IMR-90 (cell line): Measurements from ENCODE around the gene OR8G1. TPM values are rescaled to one million over a fixed set of nuclear protein-coding genes. Genes with fewer than 3 reads are reported as not detected.

Experiments used
- ATAC-seq: fragments of 200-7000 bp; cut with Tn5 transposase; 2 replicates; pipeline ENCODE4 v1.9.1; 2020; ENCODE audit warnings: low read depth, mild to moderate bottlenecking, moderate library complexity
- Bru-seq: library from RNA; stranded (reverse); fragments of 400-500 nt; gene quantifications from one replicate; lab custom pipeline; 2021; lab: Mats Ljungman, UMichigan
- BruChase-seq, 2 experiments: library from RNA; stranded (reverse); fragments of 400-500 nt; gene quantifications; one replicate each; lab custom pipeline; 2021; lab: Mats Ljungman, UMichigan
- BruUV-seq: library from RNA; stranded (reverse); fragments of 400-500 nt; replicated peaks from 2 replicates; lab custom pipeline; 2021; lab: Mats Ljungman, UMichigan
- CTCF ChIA-PET: fragments of 300-600 bp; formaldehyde crosslinking; extraction: SDS; loops from one replicate; lab custom pipeline; 2021; ENCODE audit warnings: antibody characterized with exemption; lab: Yijun Ruan, JAX
- POLR2A ChIA-PET: fragments of 300-600 bp; sonication (Branson Sonifier 250); formaldehyde crosslinking; loops from one replicate; lab custom pipeline; 2022; ENCODE audit warnings: antibody characterized with exemption; ENCODE audit not compliant: unreplicated experiment; lab: Charles Lee
- DNase-seq: peaks from one replicate; pipeline ENCODE4 v3.0.0; 2013
- H2AFZ ChIP-seq: replicated peaks from 2 replicates; pipeline ENCODE3; 2013; ENCODE audit warnings: low read length, mild to moderate bottlenecking; ENCODE audit not compliant: poor library complexity
- H2AK5ac ChIP-seq: 2 replicates; pipeline ENCODE4 v1.6.1; 2013; ENCODE audit warnings: low read depth, low read length, inconsistent platforms
- H2AK9ac ChIP-seq: replicated peaks from 2 replicates; pipeline ENCODE3; 2013; ENCODE audit warnings: mild to moderate bottlenecking, low read depth, low read length, moderate library complexity; ENCODE audit not compliant: poor library complexity
- H2BK120ac ChIP-seq: 2 replicates; pipeline ENCODE4 v1.6.1; 2013; ENCODE audit warnings: low read depth, low read length, inconsistent platforms
- H2BK15ac ChIP-seq: 3 replicates; pipeline ENCODE4 v1.6.1; 2013; ENCODE audit warnings: low read depth, low read length, inconsistent platforms
- H2BK20ac ChIP-seq: 2 replicates; pipeline ENCODE4 v1.6.1; 2013; ENCODE audit warnings: low read depth, mild to moderate bottlenecking, inconsistent platforms, low read length, moderate library complexity
- H2BK5ac ChIP-seq: 2 replicates; pipeline ENCODE4 v1.6.1; 2013; ENCODE audit warnings: mild to moderate bottlenecking, low read depth, low read length, inconsistent platforms; ENCODE audit not compliant: poor library complexity, severe bottlenecking
- H3K14ac ChIP-seq: replicated peaks from 2 replicates; pipeline ENCODE4 v1.6.1; 2013; ENCODE audit warnings: low read depth, low read length, inconsistent platforms
- H3K18ac ChIP-seq: 2 replicates; pipeline ENCODE4 v1.6.1; 2013; ENCODE audit warnings: low read depth, low read length, control low read depth
- H3K23ac ChIP-seq: 2 replicates; pipeline ENCODE4 v1.6.1; 2013; ENCODE audit warnings: low read depth, low read length, inconsistent platforms
- H3K27ac ChIP-seq: 2 replicates; pipeline ENCODE4 v1.5.1; 2013; ENCODE audit warnings: mild to moderate bottlenecking, control low read depth, low read length; ENCODE audit not compliant: insufficient read depth
- H3K27me3 ChIP-seq: 2 replicates; pipeline ENCODE4 v1.6.1; 2013; ENCODE audit warnings: low read length; ENCODE audit not compliant: control insufficient read depth, insufficient read depth
- H3K36me3 ChIP-seq: 2 replicates; pipeline ENCODE4 v1.6.1; 2013; ENCODE audit warnings: low read length, mixed read lengths; ENCODE audit not compliant: control insufficient read depth, insufficient read depth
- H3K4ac ChIP-seq: 2 replicates; pipeline ENCODE4 v1.6.1; 2013; ENCODE audit warnings: low read depth, low read length, inconsistent platforms
- H3K4me1 ChIP-seq: 2 replicates; pipeline ENCODE4 v1.6.1; 2013; ENCODE audit warnings: low read length, mixed read lengths; ENCODE audit not compliant: control insufficient read depth, insufficient read depth
- H3K4me2 ChIP-seq: 2 replicates; pipeline ENCODE4 v1.6.1; 2013; ENCODE audit warnings: low read depth, mild to moderate bottlenecking, control low read depth, low read length, moderate library complexity
- H3K4me3 ChIP-seq: 2 replicates; pipeline ENCODE4 v1.5.1; 2013; ENCODE audit warnings: low read depth, mild to moderate bottlenecking, control low read depth, low read length, moderate library complexity; ENCODE audit not compliant: insufficient read depth
- H3K56ac ChIP-seq: 2 replicates; pipeline ENCODE4 v1.6.1; 2013; ENCODE audit warnings: low read length, inconsistent platforms; ENCODE audit not compliant: insufficient read depth; ENCODE audit errors: extremely low read depth
- H3K79me1 ChIP-seq, 2 experiments: 2 replicates each; pipeline ENCODE4 v1.6.1; 2013; ENCODE audit warnings: low read length in 2 of 2, inconsistent platforms in 1 of 2, low read depth in 1 of 2
- H3K9ac ChIP-seq: 2 replicates; pipeline ENCODE4 v1.6.1; 2013; ENCODE audit warnings: low read depth, low read length, control low read depth
- H3K9me1 ChIP-seq: 2 replicates; pipeline ENCODE4 v1.6.1; 2013; ENCODE audit warnings: low read length, inconsistent platforms; ENCODE audit not compliant: insufficient read depth
- H3K9me3 ChIP-seq: 2 replicates; pipeline ENCODE4 v1.6.1; 2013; ENCODE audit warnings: low read length; ENCODE audit not compliant: control insufficient read depth, insufficient read depth
- H4K20me1 ChIP-seq: 2 replicates; pipeline ENCODE4 v1.6.1; 2013; ENCODE audit warnings: low read length, inconsistent platforms; ENCODE audit not compliant: insufficient read depth
- H4K5ac ChIP-seq: 2 replicates; pipeline ENCODE4 v1.6.1; 2013; ENCODE audit warnings: mild to moderate bottlenecking, low read depth, low read length, control low read depth
- H4K8ac ChIP-seq, 2 experiments: 2 replicates each; pipeline ENCODE4 v1.6.1; 2013; ENCODE audit warnings: low read depth in 2 of 2, low read length in 2 of 2, control low read depth in 1 of 2, inconsistent platforms in 1 of 2
- H4K91ac ChIP-seq: 2 replicates; pipeline ENCODE4 v1.6.1; 2013; ENCODE audit warnings: low read depth, low read length, inconsistent platforms; ENCODE audit not compliant: insufficient read depth
- CEBPB ChIP-seq: IDR thresholded peaks from 2 replicates; pipeline ENCODE4 v1.6.1; 2012; ENCODE audit warnings: low read depth, low read length, improper control_type of control experiment
- MAFK ChIP-seq: IDR thresholded peaks from 2 replicates; pipeline ENCODE4 v1.6.1; 2012; ENCODE audit warnings: low read depth, low read length, improper control_type of control experiment
- RFX5 ChIP-seq: IDR thresholded peaks from 2 replicates; pipeline ENCODE4 v1.8.0; 2012; ENCODE audit warnings: low read depth, mild to moderate bottlenecking, low read length, moderate library complexity
- WGBS, 2 experiments: methylation state at CpG; one replicate each; pipeline versions ENCODE4 v1.1.5 to v1.1.7; 2013; ENCODE audit warnings: missing lambda C conversion rate in 2 of 2; ENCODE audit not compliant: insufficient read length in 1 of 2; ENCODE audit errors: extremely low coverage in 2 of 2; 5-methylcytosine and 5-hydroxymethylcytosine counted together
- dilution Hi-C: fragments of 300-500 bp; cut with HindIII; formaldehyde crosslinking; loops from one replicate; pipeline ENCODE4 v1.14.3; 2018; ENCODE audit warnings: low sequenced_read_pairs; ENCODE audit not compliant: unreplicated experiment
- in situ Hi-C: fragments of 300-500 bp; cut with MboI; formaldehyde crosslinking; loops from 3 replicates; pipeline ENCODE4 v1.14.3; 2019; ENCODE audit warnings: low sequenced_read_pairs, inconsistent platforms, mixed read lengths
- intact Hi-C: fragments of 100-400 bp; cut with micrococcal nuclease; formaldehyde crosslinking; loops from 2 replicates; pipeline ENCODE4 v1.10.0; 2022
- long read RNA-seq: library from polyadenylated mRNA; unstranded; transcript quantifications from one replicate; pipeline ENCODE4 v2.0.0, GENCODE V29; 2021; ENCODE audit not compliant: unreplicated experiment
- polyA plus RNA-seq, 3 experiments: library from polyadenylated mRNA; depleted of rRNA; stranded (reverse); fragments of >200 nt; gene quantifications; 2 replicates each; pipeline ENCODE4 v1.2.3, GENCODE V29; 2012; ENCODE audit warnings: low replicate concordance in 1 of 3
- total RNA-seq: library from RNA; depleted of rRNA; stranded (reverse); fragments of >200 nt; gene quantifications from 2 replicates; pipeline ENCODE4 v1.2.3, GENCODE V29; 2012; rRNA removed

Gene OR8G1, protein sequence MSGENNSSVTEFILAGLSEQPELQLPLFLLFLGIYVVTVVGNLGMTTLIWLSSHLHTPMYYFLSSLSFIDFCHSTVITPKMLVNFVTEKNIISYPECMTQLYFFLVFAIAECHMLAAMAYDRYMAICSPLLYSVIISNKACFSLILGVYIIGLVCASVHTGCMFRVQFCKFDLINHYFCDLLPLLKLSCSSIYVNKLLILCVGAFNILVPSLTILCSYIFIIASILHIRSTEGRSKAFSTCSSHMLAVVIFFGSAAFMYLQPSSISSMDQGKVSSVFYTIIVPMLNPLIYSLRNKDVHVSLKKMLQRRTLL
- total RNA-seq, result not detected in 2 replicates
- not detected in 2 replicates for polyA plus RNA-seq (2012; rRNA removed)
- polyA plus RNA-seq (2012; cell fraction: cytosol; rRNA removed), result not detected in 2 replicates
- not detected in 2 replicates for polyA plus RNA-seq (2012; cell fraction: nucleus; rRNA removed; ENCODE audit: low replicate concordance)
- not detected for Bru-seq, nascent RNA
- not detected for BruChase-seq, experiment 1, labeled RNA remaining after a 6-hour chase
- not detected for BruChase-seq, experiment 2, labeled RNA remaining after a 2-hour chase
- long read RNA-seq, result 0 reads

DNA sequence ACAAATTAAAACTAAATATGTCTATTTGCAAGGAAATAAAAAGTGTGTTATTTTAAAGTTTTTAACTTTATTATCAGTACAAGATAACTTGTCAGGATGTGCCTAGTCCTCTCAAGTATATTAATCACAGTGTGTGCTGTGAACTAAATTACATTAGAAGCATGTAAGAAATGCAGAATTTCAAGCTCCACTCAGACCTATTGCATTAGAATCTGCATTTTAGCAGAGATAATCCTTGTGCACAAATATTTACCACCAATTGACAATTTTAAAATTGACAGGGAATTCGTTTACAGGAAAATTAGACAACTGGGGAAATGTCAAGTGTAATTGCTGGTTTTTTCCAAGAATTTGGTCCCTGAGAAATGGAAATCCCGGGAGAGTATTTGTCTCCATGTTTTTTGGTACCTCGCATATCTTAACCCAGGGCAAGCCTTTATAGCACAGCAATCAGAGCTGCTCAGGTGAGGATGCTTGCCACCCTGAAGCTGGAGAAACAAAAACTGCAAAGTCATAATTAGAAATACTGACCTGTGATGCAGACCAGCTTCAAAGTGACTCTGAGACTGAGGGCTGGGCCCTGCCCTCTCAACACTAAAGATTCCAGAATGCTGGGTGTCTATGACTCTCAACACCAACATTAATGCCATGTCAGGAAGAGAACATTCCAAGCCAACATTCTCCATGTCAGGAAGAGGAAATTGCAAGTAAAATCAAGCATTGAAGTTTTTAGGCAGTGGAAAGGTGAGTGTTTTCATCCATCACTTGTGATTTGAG lies at the start of gene OR8G1:
Gene OR8G1 (plus strand): TSS at position 475 of the 777 bp plus-strand sequence. CDS start 8,581 bp downstream, outside the sequence.
- Histone ChIP-seq H3K9me1 (no peaks in the 10 kb centered on the region), H4K5ac (no peak within 1 kb of the TSS), H3K79me1 (no peaks in the 10 kb centered on the region), H3K9me3 (no peaks in the 10 kb centered on the region), H3K23ac (no peak within 1 kb of the TSS), H3K18ac (no peak within 1 kb of the TSS), H2BK120ac (no peak within 1 kb of the TSS), H2BK5ac (no peak within 1 kb of the TSS), H3K4me3 (no peak within 1 kb of the TSS), H2AK5ac (no peak within 1 kb of the TSS), H2AK9ac (no peak within 1 kb of the TSS), H2BK20ac (no peak within 1 kb of the TSS), H3K27ac (no peak within 1 kb of the TSS), H3K36me3 (no peaks in the 10 kb centered on the region), H3K14ac (no peak within 1 kb of the TSS), H2BK15ac (no peak within 1 kb of the TSS), H3K56ac (no peak within 1 kb of the TSS), H4K91ac (no peak within 1 kb of the TSS), H4K8ac (no peak within 1 kb of the TSS), H3K27me3 (no peaks in the 10 kb centered on the region; the same call in 1 of the 2 replicates), H3K9ac (no peak within 1 kb of the TSS), H2AFZ (no peak within 1 kb of the TSS), H3K4me2 (no peak within 1 kb of the TSS), H4K20me1 (no peaks in the 10 kb centered on the region), H3K4me1 (no peaks in the 10 kb centered on the region), H3K4ac (no peak within 1 kb of the TSS)
- TF ChIP-seq MAFK (no peak), RFX5 (no peak), CEBPB (no peak)
- intact Hi-C loops (no loop called here), in situ Hi-C loops (no loop called here), dilution Hi-C loops (no loop called here)
- no TSS peak for BruUV-seq
- no CpG with 5 or more reads among the region's 3 CpGs for WGBS, 2 experiments
- ChIA-PET CTCF (interaction anchor here (1.2 to 1.4 kb wide), 2 partner anchors 31 to 169 kb away, joined by 3 to 4 read pairs; no protein-coding TSS in a partner anchor), POLR2A (no interaction called here)
- ATAC-seq (no peak), DNase-seq (no peak)
